Measurements from ENCODE around the gene MAGI1.
"Not testable (repeated sequence)": the region's sequence is repeated elsewhere in the genome, so short reads cannot be mapped to it uniquely, and the experiment has no call there.

MAGI1 gene

DNA sequence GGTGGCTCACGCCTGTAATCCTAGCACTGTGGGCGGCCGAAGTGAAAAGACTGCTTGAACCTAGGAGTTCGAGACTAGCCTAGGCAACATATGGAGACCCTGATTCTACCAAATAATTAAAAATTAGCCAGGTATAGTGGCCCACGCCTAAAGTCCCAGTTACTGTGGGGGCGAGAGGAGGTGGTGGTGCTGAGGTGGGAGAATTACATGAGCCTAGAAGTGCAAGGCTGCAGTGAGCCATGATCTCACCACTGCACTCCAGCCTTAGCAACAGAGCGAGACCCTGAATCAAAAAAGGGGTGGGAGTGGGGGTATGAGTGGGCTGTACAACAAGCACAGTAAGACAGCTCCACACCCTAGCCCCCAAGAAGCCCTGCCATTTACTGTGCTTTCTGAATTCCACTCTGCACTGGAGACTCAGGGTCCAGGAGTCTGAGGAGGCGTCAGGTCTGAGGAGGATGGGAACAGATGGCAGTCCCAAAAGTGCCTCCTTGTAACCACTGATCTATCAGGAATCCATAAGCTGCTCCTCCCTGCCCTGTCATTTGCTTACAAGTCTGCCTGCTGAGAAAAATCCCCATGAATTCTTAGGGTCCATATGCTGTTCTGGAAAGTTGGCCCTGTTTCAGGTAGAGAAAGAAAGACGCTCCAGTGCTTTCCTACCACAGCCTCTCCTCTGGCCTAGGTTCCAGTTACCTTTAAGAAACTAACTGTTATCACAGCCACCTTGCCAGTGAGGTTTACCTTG is 171.1 kb downstream of the MAGI1 start:
- DNase-seq, result no peak

DNA sequence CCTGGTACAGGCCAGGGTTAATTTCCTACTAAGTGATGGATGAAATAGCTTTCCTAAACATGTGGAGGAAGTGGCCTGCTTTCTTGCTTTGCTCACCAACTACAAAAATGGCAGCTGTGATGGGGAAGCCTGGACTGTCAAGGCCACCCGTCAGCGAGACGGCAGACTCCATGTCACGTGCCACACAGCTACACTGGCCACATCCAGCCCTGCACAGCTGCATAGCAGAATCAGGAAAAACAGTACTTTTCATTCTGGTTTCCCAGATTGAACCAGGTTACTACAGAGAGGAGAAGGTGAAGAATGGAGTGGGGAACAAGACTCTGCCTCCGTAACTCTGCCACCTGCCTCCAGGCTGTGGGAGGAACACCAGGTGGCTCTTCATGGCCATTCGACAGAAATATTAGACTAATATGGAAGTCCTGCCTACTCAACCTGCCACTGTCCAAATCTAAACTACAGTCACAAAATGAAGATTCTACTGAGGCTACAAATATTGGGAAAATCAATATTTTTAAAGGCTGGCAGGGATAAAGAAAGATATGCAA is 174.3 kb downstream of the MAGI1 start:
- no peak for DNase-seq

DNA sequence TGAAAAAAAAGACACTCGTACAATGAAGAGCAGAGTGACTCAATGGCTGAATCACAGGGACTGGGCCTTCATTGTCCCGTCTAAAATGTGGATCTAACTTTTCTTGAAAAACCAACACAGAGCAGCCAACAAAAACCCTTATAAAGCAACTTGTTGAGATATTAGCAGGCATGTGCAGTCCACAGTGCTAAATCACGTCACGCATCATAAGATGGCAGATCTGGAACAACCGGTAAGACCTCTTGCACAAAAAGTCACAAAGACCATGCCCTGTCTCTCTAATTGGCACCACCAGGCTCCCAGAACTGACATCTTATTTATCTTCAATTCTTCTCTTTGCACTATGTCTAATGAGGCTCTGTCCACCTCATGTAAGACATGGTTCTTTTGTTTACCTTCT is 177.0 kb downstream of the MAGI1 start:
- DNase-seq, result no peak

DNA sequence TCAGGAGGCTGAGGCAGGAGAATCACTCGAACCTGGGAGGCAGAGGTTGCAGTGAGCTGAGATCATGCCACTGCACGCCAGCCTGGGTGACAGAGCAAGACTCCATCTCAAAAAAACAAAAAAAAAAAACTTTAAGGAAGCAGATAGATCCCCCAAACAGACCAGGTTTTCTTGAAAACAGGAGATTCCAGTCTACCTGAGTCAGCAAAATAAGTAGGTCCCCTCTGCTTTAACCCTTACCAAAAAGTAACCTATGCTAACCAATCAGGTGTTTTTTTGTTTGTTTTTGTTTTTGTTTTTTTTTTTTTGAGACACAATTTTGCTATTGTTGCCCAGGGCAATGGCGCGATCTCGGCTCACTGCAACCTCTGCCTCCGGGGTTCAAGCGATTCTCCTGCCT is 179.1 kb downstream of the MAGI1 start:
- not testable (repeated sequence) for DNase-seq

DNA sequence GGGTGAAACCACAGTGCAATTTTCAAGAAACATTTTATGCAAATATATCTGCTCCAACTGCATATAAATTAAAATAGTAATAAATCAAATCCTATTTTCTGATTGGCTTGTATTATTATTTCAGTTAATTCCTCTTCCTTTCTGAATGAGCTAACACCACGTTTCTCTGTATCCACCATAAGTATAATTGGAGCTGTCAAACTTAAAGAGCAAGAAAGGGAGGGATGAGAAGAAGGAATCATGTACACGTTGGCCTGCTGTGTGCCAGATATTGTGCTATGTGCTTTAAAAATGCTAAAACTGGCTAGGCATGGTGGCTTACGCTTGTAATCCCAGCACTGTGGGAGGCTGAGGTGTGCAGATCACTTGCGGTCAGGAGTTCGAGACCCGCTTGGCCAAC is 180.0 kb downstream of the MAGI1 start:
- no peak for DNase-seq

DNA sequence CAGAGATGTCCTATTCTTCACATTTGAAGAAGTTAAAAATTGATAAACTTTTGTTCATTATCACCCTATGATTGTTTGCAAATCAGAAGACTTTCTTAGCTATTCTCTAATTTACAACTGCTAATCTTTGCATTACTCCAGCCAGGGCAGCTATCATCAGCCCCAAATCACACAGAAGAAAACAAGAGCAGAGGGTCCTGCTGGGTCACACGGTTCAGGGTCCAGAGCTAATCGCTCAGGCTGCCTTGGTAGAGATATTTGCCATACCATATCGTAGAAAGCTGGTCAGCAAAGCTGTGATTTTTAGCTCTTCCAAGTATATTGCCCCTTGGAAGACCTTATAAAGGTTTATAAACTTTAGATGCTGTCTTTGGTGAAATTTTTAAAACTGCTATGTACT is 181.4 kb downstream of the MAGI1 start:
- DNase-seq, result no peak

DNA sequence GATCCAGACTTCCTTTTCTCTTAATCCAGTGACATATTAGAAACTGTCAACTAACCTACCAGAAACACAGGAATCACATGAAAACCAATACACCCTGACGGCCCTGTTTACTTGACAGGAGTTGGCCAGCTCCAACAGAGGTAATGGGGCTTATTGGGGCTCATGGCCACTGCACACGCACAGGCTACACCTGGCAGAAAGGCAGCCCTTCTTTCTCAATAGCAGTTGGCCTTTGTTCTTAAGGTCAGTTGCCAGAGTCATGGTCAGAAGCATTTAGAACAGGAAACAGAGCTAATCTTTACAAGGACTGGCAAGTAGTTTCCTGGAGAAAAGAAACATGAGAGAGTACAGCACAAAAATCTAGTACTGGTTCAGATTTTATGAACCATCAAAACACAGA is 181.8 kb downstream of the MAGI1 start:
- DNase-seq, result no peak

DNA sequence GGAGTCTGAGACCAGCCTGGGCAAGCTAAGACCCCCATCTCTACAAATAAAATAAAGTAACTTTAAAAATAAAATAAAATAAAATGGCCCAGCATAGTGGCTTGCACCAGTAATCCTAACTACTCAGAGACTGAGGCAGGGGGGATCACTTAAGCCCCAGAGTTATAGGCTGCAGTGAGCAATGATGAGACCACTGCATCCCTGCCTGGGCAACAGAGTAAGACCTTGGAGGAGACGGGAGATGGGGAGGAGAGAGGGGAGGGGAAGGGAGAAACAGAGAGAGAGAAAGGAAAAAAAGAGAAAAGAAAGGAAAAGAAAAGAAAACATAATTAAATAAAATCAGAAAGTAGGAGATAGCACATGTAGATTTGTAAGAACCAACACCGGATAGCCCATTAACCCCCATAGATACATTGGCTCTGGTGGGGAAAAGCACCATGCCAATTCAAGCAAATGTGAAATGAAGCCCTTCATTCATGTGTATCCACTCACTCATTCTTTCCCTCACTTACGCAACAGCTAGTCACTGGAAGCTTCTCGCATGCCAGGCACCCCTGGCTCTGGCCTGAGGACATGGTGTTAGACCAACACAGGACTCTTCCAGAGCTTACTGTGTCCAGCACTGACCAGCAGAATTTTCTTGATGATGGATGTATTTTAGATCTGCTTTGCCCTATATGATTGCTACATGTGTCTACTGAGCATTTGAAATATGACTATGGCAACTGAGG is 183.2 kb downstream of the MAGI1 start:
- no peak for DNase-seq

DNA sequence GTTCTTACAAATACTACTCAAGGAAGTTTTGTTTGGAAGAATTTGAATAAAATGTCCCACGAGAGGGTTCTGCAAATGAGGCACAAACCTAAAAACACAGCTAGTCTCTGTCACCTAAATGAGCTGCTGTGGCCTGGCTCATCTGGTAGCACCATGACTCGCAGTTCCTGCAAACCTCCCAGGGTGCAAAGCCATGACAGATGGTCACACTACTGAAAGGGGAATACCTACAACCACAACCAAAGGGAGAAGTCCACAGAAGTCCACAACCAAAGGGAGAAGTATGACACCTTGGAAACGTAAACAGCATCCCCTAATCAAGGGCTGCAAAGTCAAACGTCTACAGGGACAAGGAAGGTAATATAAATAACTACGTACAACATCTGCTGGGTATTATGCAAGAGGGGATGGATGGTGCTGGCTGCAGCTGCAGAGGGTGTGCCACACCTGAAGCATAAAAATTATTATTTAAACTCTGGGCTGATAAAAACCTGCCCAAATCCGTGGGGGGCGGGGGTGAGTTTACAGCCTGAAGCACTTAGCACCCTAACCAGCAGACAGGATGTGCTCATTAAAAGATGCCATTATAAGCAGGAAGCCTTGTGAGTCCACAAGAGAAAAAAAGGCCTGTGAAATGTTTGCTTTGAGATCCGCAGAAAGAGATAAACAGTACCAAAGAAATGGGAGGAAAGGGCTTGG is 184.0 kb downstream of the MAGI1 start:
- no peak for DNase-seq

DNA sequence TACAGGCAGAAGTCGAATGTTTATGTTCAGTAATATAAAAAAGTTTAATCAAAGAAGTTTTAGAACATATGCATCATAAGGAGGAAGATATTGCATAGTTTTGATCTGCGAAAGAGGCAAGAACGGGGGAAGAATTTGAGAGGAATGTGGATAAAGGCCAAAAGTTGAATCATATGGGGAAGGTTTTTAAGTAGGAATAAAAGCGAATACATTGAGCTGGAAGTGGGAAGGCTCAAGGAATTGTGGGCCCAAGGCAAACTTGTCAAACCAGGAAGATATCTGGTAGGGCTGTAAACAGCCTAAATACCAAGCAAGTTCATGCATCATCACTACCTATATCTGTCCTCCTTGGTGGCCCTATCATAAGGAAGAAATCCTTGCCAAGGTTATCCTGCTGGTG is 186.9 kb downstream of the MAGI1 start:
- no peak for DNase-seq

DNA sequence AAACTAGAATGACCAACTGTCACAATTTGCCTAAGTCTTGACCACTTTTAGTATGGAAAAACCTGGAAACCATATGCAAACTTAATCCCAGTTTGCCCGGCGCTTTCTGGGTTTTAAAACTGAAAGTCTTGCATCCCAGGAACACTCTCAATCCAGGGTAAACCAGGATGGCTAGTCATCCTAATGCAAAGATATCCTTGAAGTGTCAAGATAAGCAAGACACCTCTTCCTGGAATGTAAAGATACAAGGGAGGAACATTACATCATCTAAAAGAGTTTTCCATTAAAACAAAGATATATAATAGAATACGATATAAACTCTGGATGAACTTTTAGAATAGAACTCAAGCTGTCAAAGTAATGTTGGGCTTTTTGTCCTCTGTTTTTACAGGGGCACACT is 188.5 kb downstream of the MAGI1 start:
- no peak for DNase-seq

DNA sequence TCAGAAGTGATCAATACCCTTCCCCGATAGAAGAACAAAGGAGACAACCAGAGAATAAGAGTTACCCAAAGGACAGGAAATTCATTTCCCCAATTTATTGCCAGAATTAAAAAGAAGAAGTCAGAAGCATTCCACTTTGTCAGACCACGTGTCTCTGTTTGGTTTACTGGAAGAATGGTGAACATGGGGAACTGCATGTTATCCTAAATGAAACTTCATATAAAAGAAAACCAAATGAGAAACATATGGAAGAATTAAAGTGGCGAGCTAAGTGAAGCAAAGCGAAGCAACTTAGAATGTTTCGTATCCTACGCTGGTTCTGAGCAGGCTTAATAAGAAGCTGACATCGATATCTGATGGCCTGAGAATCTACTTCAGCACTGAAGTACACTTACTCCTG is 190.7 kb downstream of the MAGI1 start:
- no peak for DNase-seq

DNA sequence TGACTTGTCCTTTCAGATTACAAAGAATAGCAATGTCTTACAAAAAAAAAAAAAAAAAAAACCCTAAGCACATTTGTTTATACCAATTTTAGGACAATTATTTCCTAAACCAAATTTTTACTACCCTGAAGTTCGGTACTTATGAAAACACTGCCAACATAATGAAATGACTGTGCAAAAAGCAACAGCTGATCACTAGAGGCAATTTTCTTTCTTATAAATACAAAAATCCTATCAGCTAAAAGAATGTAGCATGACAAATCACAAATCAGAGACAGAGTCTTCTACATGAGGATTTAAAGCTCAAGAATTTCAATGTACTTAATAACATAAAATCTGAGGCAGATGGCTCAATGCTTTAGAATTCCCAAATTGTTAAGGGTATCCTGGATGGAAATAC is 191.8 kb downstream of the MAGI1 start:
- DNase-seq, result no peak

DNA sequence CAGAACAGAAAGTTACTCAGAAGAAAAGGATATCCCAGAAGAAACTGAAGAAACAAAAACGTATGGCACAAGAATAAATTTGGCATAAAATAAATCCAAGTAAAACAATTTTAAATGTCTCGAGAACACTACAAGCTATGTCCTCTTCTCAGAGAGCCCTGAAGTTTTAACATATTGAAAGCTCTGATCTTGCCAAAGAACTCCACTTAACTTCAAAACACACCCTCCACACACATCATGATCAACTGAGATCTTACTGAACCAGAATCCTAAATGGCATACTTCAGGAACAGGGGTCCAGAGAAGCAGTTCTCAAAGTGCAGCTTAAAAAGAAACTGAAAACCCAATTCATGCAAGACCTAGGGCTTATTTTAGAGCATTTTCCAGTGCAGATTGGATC is 194.3 kb downstream of the MAGI1 start:
- DNase-seq, result no peak

DNA sequence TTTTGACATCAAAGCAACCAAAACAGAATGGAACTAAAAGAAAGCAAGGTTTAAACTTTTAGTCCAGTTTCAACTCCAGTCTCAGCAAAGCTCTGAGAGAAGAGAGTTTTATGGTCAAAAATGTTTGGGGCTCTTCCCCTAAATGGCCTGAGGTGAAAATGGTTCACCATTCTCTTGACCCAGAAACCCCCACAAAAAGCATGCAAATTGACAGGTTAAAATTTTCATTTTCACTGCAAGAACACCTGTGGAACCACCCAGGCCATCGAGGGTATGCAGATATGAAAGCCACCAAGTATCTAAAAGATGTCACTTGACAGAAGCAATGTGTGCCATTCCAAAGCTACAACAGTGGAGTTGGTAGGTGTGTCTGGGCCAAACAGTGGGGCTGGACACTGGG is 195.0 kb downstream of the MAGI1 start:
- DNase-seq, result no peak

DNA sequence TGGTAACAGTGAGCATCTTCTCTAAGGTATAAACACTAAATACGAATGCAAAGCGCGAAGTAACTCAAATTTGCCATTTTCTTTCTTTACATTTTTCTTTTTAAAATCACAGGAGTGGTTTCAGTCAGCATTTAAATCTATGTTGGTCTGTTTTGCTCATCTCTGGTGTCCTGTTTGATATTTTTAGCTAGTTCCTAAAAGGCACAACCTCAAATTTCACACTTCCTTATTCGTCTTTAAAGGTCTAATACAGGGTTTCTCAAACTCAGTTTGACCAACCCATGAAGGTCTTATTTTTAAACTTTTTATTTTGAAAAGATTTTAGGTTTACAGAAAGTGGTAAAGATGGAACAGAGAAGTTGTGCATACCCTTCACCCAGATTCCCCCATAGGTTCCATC is 201.1 kb downstream of the MAGI1 start:
- no peak for DNase-seq

DNA sequence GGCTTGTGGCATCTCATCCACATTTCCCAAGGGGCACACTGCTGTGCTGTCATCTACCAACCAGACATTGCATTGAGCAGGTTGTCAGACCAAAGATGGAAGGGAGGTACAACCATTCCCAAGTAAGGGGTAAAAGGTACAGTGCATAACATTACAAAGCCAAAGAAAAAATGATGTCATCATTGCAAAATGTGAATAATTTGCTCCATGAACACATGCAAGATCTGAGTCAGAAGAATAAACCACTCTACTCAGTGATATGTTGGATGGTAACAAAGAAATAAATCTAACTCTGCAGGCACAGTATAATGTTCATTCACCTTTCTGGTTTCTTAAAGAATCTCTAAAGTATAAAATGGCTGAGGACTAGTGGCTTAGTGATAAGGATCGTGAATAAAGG is 202.7 kb downstream of the MAGI1 start:
- no peak for DNase-seq

DNA sequence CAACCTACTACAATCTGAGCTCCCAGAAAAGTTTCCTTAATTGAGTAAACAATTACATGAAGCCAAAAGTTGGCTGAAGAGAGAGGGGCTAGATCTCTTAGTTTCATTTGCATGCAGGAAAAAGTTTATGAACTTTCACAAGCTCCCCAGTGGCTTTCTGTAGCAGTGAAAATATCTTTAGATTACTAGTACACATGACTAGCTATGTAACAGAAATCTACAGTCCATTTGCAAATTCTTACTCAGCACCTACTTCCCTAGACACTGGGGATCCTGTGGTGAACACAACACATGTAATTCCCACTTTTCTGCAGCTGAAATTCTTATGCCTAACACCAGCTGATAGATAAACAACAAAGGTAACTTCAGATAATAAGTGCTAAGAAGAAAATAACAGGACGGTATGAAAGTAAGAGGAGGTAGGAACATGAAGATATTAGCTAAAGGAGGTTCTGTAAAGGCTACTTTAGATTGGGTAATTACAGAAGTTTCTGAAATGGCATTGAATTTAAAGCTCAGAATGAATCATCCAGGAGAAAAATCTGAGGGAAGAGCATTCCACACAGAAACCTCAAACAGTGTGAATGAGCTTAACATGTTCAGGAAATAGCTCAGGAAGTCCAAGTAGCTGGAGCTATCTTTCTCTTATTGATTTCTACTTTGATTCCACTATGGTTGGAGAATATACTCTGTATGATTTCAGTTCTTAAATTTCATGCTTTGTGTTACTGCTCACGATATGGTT is 204.8 kb downstream of the MAGI1 start:
- DNase-seq, result no peak

DNA sequence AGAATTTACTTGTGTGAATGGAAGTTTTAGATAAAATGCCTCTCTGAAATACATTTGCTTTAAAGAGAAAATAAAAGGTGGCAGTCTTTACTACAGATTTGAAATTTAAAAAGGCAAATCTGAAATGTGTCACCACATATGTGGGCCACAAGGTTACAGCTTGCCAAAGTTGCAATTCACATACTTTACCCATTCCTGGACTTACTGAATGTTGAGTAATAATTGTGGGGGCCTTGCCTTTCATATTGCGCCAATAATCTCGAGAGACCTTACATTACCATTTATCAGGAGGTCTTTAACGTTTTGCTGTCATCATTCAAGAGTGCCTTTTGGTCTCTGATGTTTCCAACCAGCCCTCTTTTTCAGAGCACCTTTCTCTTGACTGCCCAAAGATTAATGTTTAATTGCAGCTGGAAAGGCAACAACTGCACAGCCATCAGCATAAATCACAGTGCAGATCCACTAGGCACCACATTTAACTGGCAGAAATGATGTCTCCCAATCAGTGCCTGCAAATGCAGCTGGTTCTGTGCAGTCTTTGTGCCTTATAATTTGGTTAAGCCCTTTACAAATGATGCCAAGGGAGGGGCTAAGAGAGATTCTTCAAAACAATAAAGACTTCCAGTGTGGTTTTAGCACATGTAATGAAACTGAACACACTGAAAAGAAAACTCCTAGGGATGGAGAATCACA is 206.8 kb downstream of the MAGI1 start:
- DNase-seq, result no peak

DNA sequence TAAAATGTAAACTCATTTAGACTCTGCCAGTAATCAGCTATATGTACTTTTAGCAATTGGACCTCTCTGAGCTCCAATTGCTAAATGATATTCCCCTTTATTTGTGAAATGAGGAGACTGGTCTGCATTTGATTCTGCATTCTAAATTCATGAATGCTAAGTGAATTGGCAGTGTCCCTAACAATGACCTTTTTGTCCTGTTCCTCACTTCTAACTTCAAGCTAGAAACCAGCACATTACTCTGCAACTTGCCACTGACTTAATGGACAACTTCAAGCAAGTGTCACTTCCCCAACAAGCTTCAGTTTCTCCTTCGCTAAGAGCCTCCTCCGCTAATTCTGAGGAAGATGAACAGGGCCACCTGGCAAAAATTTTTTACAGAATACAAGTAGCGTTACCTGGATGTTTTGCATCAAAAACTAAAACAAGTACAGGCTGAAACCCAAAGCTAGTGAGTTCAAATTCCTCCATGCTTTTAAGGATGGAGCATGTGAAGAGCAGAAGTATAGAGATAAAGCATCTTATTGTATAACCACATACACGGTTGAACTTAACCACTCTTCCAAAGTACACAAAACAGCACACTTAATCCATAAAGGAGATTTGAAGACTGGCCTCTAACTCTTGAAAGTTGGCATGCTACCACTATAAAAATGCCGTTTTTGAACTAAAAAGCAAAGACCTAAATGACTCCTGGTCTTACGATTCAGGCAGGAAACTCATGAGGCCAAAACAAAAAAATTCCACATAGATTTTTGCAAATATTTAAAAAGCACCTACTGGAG is 207.6 kb downstream of the MAGI1 start:
- no peak for DNase-seq

DNA sequence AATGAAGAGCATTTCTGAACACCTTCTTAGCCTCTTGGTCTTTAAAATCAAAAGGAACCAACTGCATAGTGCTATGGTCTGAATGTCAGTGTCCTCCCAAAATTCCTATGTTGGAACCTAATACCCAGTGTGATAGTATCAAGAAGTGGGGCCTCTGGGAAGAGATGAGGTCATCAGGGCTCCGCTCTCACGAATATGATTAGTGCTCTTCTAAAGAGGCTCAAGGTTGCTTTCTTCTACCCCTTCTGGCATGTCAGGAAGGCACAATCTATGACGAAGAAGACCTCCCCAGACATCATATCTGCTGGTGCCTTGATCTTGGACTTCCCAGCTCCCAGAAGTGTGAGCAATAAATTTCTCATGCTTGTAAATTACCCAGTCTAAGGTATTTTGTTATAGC is 209.5 kb downstream of the MAGI1 start:
- no peak for DNase-seq

DNA sequence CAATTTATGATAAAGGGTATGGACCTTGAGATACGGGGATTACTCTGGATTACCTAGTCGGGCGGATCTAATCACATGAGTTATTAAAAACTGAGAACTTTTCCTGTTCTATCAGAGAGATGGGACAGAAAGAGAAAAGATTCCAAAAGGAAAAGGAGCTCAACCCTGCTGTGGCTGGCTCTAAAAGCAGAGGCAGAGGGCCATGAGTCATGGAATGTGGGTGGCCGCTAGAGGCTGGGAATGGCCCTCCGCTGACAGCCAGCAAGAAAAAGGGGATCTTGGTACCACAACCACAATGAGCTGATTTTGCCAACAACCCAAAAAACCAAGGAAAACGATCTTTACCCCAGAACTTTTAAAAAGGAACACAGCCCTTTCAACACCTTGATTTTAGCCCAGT is 210.0 kb downstream of the MAGI1 start:
- no peak for DNase-seq
